ENCODE data around the gene MMEL1.

Gene MMEL1

DNA sequence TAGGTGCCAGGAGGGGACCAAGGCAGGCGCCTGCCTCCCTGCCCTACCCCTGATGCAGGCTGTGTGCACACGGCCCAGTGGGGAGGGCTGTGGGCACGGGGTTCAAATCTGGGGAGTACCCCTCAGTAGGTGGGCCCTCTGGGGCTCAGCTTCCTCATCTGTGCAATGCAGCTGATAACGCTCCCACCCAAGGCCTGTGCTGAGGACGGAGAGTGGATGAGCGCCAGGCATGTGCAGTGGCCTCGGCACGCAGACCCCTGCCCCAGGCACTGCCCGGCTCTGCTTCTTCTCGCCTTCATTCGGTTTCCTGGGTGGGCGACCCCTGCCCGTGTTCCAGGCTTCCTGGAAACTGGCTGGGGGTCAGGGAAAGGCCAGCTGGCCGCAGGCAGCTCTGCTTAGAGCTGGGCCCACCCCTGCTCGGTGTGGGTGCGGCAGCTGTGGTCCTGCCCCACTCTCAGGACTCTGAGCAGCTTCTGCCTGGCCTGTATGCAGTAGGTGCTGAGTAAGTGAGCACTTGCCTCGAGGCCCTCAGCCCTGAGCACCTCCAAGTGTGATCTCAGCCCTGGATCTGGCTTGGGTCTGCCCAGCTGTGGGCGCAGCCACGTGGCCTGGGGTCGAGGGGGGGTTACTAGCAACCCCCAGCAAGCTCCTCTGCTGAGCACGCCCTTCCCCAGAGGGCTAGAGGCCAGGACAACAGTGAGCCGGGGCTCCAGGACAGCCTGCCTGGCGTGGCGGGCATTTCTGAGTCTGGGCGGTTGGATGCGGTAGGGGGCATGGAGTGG lies 88.5 kb downstream of the MMEL1 start:
- no peak for DNase-seq (ENCODE audit: low spot score)

DNA sequence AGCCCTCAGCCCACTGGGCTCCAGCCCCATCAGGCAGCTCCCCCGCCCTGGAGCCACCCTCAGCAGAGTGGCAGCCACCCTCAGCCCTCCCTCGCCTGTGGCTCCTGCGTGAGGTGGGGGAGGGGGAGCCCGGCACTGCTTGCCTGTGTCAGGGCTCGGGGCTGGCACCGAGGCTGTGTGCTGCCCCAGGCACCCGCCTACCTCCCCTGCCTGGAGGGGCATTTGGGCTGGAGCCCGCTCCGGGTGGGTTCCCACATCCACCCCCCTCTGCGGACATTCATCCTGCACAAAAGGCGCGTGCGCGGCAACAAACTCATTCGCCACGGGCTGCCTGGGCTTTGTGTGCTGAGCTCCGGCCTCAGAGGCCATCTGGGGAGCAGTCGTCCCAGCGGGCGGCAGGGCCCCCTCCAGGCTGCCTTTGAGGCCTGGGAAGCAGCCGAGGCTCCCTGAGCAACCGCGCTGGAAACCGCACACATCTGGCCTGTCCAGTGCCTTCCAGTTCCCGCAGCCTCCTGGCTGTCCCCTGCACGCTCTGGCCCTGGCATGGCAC lies 89.2 kb downstream of the MMEL1 start:
- DNase-seq (ENCODE audit: low spot score): no peak

DNA sequence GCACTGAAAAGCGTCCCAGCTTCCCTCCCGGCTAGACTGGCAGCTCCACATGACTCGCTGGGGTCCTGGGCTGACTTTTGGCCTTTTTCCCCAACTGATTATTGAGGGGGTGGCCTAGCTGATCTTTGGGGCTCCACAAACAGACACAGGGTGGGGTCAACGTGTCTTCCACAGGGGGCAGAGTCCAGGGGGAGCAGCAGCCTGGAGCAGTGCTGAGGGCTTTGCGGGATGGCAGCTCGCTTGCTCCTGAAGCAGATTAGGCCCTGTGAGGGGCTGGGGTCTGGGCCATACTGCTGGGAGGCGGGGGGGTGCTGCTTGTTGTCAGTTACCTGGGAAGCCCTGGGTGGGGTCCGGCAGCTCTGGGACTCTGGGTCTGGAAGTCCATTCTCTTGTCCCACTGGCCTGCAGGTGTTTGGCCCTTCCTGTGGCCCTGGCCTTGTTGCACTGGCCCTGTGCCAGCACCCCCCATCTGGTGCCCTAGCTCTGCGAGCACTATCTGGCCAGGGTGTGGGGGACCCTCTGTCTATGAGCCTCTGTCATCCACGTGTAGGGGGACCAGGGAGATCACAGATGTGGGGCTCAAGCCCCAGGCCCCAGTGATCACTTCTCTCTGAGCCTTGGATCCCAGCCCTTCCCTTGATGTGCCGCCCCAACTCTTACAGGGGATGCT lies 90.4 kb downstream of the MMEL1 start:
- no peak for DNase-seq (ENCODE audit: low spot score)

DNA sequence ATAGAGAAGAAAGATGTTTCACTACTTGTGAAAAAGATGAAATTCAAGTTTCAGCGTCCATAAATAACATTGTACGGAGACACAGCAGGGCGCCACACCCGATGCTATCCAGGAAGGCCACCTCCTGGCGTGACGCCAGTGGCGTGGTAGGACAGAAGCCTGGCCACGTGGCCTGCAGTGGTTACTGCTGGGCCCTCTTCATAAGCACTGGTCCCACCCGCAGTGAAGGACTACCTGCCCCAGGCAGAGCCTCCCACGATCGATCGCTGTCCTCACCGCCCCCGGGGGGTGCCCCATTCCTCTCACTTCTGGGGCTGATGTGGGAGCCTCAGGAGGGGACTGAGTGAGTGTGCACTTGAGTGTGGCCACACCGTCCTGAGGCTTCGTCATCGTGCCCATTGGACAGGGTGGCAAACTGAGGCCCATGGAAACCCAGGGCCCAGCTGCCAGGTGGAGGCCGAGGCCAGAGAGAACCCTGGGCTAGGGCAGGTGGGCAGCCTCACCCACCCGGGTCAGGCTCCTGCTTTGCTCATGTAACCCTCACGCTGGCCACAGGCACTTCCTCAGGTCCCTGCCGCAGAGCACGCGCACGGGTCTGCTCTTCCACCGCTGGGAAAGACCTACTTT lies 91.1 kb downstream of the MMEL1 start:
- no peak for DNase-seq (ENCODE audit: low spot score)

DNA sequence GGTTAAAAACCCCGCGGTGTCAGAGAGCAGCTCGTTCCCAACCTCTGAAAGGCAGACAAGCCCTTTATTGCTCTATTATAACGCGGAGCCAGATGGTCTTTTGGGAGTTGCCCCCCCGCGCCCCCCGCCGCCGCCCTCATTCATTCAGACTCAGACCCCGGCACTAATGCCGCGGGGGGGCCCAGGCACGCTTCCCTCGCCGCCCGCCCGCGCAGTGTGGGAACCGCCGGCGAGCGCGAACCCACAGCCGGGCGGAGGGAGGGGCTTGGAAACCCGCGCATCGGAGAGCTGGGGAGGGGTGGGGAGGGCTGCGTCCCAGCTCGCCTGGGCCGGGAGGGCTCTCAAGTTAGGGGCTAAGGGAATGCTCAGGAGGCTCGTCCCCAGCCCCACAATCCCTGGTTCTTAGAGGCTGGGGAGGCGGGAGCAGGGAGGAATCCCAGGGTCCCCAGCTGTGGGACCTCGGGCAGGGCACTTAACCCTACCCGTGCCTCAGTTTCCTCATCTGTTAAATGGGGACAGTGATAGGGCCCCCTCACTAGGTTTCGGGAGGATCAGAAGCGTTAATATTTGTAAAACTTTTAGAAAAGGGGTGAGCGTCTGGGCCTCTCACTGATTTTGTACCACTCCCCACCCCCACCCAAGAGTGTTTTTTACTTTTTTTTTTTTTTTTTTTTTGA lies 91.9 kb downstream of the MMEL1 start:
- DNase-seq (ENCODE audit: low spot score): no peak

Data from GM03348 (cell line).